ENCODE results near the gene TEDC1.

The TEDC1 gene

DNA sequence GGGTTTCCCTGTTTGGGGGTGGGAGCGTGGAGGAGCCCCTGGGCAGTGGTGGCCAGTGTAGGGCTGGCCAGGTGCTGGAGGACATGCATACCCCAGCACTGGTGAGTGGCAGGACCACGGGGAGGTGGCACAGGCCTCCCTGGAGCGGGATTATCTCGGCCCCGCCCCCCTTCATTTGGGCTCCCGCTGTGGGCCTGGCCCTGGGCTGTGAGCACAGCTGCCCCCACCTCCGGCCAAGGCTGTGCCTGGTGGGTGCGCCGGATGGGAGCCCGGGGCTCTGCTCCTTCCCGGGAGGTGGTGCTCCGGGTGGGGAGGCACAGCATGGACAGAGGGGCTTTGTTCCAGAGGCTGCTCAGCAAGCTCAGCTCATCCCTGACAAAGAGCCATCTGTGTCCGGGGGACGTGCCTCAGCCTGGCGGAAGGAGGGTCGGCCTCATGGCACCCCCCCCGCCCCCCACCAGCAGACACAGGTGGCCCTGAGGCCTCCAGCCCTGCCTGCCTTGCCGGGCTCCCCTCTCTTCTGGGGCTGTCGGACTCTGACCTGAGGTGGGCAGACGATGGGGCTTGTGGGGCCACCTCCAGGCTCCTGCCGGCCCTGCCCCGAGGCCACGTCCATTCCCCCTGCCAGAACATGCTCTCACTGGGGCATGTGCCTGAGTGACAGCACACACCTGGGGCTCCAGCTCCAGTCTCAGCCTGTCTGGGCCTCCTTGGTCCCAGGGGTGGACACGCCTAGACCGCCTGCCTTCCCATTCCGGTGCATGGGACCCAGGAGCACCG, 8.4 kb downstream of the TEDC1 start:
- no peak for DNase-seq

- no peak for DNase-seq
Measured at GRCh38 chr14:105500036-105500725, 9.1 kb downstream of the TEDC1 start.

GRCh38 chr14:105500726-105501101, 9.7 kb downstream of the TEDC1 start:
- DNase-seq, result no peak

DNA sequence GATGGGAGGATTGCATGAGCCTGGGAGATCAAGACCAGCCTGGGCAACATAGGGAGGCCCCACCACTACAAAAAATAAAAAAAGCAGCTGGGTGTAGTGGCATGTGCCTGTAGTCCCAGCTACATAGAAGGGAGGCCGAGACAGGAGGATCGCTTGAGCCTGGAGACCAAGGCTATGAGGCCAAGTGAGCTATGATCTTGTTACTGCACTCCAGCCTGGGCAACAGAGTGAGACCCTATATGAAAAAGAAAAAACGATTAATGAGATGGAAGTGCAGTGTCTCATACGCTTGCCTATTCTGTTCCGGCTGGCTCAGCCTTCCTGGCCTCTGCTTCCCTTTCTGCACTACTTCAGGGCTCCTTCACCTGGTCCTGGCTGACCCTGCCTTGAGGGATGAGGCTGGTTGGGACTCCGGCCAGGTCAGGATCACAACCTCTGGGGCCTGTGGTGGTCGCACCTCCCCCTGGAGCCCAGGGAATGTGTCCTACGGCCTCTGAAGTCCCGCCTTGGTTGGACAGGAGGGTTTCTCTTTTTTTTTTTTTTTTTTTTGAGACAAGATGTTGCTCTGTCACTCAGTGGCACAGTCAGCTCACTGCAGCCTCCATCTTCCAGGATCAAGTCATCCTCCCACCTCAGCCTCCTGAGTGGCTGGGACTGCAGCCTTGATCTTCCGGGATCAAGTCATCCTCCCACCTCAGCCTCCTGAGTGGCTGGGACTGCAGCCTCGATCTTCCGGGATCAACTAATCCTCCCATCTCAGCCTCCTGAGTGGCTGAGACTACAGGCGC, 10.7 kb downstream of the TEDC1 start:
- DNase-seq, result no peak

DNA sequence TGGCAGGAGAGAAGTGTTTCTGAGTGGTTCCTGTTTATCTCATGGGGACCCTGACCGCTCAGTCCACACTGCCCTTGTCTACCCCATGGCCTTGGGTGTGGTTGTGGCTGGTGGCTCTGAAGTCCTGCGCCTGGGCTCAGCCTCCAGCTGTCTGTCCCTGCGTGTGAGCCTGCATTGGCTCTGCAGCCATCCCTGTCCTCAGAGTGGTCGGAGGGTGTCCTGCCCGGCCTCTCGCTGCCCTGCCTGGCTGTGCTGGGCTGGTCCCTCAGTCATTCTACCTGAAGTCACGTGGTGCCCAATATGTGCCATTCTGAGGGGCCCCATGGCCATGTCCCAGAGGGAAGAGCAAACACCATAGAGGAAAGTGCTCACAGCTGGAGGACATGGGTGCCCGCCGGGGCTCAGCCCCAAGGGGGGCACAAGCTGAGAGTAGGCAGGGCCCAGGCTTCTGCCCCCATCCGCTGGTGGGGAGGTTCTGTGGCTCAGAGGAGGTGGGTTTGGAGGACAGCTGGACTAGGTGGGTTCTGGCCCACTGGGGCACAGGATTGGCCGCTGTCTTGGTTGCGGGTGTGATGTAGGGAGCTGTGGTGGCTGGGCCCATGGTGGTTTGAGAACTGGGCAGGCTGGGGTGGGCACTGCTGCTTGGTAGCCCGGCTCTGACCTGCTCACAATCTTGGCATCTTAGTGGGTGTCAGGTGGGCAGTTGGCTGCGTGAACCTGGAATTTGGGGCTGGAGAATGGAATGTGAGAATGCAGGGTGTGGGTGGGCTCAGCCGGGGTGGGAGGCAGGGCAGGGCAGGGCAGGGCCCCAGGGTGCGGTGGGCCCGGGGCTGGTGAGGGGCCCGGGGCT, 11.6 kb downstream of the TEDC1 start:
- no peak for DNase-seq

- no peak for DNase-seq
Measured at GRCh38 chr14:105503296-105503640, 12.2 kb downstream of the TEDC1 start.

GRCh38 chr14:105503935-105504692, 13.1 kb downstream of the TEDC1 start:
- DNase-seq, result no peak

GRCh38 chr14:105505101-105505500, 14.1 kb downstream of the TEDC1 start:
- no peak for DNase-seq

GRCh38 chr14:105507247-105507646, 16.2 kb downstream of the TEDC1 start:
- no peak for DNase-seq

DNA sequence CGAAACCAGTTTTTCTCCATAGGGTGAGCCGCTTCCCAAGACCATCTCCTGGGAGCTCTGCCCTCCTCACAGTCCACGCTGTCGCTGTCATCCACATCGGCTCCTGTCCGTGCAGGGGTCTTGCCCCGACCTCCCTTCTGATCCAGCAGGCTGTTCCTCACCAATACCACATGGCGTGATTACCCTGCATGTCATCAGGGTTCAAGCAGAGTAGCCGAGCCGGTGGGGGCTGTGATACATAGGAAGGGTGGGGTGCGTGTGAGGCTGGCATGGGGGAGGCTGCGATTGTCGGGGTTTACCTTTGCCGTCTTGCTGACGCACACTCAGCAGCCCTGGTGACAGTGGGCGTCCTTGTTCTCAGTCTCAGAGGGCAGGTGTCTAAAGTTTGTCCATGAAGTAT, 17.0 kb downstream of the TEDC1 start:
- DNase-seq, result no peak

DNA sequence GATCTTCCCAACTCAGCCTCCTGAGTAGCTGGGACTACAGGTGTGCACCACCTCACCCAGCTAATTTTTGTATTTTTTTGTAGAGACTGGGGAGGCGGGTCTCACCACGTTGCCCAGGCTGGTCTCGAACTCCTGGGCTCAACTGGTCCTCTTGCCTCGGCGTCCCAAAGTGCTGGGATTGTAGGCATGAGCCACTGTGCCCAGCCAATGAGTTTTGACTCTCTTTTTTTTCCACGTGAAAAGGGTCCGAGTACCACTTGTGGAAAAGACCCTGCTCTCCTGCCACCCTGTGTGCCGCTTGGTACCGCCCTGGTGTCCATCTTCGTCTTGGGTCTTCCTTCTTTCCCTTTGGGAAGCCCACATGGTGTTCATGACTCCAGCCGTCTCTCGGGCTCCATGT, 17.6 kb downstream of the TEDC1 start:
- no peak for DNase-seq

GRCh38 chr14:105517096-105517495, 26.1 kb downstream of the TEDC1 start:
- no peak for DNase-seq

DNA sequence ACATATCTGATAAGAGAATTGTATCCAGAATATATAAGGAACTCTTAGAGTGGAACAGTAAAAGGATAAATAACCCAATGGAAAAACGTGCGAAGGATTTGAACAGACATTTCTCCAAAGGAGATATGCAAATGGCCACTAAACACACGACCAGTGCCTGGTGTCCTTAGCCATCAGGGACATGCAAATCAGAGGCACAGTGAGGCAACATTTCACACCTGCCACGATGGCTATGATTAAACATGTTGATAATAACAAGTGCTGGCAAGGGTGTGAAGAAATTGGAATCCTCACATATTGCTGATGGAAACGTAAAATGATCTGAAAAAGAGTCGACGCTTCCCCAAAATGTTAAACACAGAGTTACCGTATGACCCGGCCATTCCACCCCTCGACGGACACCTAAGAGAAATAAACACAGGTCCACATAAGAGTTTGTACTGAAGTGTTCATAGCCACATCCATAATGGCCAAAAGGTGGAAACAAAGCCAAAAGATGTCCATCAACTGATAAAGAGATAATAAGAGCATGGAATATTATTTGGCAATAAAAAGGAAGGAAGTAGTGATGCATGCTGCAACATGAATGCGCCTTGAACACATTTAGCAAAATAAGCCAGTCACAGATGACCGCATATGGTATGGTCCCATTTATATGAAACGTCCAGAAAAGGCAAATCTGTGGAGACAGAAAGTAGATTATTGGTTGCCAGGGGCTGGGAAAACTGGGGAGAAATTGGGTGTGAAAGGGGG, 29.1 kb downstream of the TEDC1 start:
- no peak for DNase-seq

- no peak for DNase-seq
Measured at GRCh38 chr14:105525326-105525725, 34.3 kb downstream of the TEDC1 start.

DNA sequence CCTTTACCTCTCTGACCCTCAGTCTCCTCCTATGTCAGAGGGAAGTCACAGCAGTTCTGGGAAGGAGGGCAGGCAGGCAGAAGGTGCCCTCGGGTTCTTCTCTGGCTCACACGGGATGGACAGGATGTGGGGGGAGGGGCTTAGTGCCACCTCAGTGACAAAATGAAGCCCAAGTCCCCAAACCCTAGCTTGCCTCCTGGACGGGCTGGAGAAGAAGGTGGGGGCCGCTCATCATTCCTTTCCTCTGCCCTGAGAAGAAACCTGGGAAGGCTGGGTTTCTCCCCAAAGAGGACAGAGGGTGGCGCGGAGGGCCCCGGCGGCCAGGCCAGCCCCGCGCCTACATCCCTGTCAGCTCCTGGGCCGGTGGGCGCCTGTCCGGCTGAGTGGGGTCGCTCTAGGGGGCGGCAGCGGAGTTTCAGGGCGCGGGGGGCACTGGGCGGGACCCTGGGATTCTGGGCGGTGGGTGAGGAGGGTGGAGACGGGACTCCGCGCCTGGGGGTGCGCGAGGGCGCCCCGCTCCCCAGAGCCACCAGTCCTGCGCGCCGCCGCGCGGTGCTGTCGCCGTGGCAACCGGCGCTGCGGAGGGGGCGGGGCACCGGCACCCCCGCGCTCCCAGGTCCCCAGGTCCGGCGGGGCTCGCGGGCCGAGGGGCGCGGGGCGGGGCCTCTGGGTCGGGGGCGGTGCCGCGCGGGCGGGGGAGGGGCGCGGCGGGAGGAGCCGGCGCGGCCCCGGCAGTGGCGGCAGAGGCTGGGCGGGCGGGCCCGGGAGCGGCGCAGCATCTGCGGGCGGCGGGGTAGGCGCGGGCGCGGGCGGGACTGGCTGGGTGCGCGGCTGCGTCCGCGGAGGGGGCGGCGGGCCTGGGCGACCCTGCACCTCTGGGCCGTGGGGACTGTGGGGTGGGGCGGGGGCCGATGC, 35.1 kb downstream of the TEDC1 start, which contains the start of gene TMEM121:
Gene TMEM121 (plus strand): TSS at position 723 of the 915 bp plus-strand sequence. CDS start 2,252 bp downstream, outside the sequence.
- peak; percentile 55 for DNase-seq

DNA sequence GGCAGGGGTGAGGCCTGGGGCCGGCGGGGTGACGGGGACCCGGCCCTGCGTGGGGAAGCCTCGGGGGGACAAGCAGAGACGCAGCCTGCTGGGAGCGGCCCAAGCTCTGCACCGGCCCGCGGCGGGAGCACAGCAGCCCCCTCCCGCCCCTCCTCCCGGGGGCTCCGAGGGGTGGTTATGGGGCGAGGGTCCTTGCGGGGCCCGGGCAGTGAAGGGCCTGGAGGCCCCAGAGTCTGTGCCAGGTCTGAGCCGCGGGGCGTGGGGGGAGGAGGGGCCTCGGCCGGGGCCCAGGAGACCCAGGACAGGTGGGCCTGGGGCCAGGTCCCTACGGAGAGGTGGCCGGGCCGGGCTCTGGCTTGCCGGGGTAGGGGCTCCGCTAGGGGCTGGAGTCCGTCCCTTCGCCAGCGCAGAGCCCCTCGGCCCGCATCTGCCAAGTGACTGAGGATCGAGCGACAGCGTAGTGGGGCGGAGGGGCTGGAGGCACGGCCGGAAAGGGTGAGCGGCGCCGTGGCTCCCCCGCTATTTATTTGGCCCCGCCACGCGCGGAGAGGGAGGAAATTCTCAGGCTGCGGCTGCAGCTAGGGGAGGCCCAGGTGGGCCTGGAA, 35.8 kb downstream of the TEDC1 start:
- no peak for DNase-seq

GRCh38 chr14:105527381-105527825, 36.4 kb downstream of the TEDC1 start:
- no peak for DNase-seq

DNA sequence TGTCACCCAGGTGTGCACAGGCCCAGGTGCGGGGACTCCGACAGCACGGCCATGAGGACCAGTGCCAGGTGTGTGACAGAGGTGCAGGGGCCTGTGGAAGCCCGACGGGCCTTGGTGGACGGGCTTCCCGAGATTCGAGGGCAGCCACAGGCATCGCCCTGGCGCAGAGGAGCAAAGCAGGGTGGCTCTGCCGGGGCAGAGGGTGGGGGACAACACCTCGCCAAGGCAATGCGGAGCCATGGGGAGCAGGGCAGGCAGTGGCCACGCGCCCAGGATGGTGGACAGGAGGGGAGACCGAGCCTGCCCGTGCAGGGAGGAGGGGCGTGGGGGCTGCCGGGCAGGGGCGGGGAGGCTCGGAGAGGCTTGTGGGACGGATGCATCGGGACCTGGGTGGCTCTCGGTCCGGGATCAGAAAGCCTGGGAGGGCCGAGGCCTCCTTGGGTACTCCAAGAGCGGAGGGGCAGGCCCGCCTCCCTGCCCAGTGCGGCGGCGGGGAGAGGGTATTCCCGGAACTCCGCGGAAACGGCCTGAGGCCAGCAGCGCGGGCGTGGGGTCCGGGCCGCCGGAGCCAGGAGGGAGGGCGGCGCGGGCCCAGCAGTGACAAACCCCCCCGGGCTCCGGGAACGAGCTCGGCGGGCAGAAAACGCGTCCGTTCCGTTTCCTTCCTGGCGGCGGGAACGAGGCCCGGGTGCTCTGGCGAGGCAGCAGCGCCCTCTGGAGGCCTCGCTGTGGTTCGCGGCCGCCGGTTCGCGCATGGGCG, 37.0 kb downstream of the TEDC1 start:
- peak; percentile 73 for DNase-seq

All from NCI-H345 (cell line).